Activated T-cell treated with anti-CD3 and anti-CD28 coated beads, Interleukin-2, amount 50 U/mL, for 48 hours (primary cell): Measurements from ENCODE around the gene ROBO4.

Source experiments
- DNase-seq, 2 experiments: peaks; one replicate each; pipeline ENCODE4 v3.0.0-alpha.2; 2020

Gene ROBO4

GRCh38 chr11:124872280-124872679, 25.4 kb downstream of the ROBO4 start:
- DNase-seq = no peak

DNA sequence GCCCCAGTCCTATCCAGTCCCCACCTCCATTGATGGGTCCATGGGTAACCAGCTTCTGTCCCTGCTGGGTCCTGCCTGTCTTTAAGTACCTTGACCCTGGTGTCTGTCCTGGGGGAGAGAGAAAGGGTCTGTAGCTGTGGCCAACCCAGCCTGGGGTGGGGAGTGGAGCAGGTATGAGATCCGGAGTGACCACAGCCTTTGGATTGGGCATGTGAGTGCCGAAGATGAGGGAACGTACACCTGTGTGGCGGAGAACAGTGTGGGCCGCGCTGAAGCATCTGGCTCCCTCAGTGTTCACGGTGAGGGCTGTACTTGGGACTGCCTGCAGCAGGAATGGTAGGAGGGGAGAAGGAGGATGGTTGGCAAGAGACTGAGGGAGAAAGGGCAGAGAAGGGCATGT, 27.2 kb downstream of the ROBO4 start:
- no peak for DNase-seq

DNA sequence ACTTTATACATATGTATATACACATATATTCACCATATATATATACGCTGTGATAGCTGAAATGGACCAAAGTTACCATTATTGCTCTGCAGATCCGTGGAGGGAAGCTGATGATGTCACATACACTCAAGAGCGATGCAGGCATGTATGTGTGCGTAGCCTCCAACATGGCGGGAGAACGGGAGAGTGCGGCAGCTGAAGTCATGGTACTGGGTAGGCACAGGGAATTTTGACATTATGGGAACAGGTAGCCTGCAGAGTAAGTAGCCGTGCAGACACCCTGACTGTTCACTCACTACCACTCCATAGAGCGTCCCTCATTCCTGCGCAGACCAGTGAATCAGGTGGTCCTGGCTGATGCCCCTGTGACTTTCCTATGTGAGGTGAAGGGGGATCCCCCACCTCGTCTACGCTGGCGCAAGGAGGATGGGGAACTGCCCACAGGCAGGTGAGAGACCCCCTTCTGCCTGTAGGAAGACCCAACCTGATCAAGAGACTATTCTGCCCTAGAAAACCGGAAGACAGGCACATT, 27.7 kb downstream of the ROBO4 start:
- DNase-seq = no peak

DNA sequence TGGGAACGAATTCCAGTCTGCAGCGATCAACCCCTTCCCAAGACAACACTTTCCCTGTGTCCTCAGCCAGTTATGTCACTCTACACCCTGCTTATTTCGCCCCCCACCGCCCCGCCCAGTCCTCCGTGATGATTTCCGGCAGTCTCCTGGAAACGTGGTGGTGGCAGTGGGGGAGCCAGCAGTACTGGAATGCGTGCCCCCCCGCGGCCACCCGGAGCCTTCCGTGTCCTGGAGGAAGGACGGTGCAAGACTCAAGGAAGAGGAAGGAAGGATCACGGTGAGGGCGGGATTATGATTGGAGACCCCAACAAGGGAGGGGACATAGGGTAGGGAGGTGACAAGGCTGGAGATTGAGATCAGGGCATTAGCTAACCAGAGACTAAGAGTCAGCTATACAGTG, 28.3 kb downstream of the ROBO4 start:
- DNase-seq = no peak

DNA sequence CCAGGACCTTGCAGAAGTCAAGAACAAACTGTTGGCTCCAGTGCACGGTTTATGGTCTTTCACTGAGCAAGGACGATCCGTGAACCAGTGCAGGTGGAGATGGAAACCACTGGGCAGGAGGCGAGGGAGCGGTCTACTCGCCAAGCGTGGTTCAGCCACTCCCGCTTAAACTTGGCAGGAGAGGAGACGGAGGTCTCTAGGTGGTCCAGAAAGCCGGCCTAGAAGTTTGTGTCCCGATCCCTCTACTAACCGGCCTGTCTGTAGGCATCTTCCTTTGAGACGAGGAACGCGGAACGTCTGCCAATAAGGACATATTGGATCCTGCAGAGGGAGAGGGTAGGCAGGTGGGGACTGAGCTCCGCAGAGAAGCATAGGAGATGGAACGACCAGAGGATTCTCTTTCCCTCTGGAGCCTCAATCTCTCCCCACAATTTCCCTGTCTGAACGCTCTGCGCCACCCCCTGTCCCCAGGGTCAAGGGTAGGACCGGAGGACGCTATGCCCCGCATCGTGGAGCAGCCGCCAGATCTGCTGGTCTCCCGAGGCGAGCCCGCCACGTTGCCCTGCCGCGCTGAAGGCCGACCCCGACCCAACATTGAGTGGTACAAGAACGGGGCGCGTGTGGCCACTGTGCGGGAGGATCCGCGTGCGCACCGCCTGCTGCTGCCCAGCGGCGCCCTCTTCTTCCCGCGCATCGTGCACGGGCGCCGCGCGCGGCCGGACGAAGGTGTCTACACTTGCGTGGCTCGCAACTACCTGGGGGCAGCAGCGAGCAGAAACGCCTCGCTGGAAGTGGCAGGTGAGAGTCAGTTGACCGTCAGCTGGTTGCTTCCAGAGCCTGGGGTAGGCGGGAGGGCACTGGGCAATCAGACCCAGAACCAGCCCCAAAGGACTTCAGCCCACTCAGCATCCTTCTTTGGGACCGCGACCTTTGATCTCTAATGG, 29.1 kb downstream of the ROBO4 start:
- DNase-seq = no peak

GRCh38 chr11:124867700-124868099, 30.0 kb downstream of the ROBO4 start:
- DNase-seq = peak in 1 of 2 experiments; percentile 35

- peak; percentile 65 to 75 for DNase-seq
Observed at GRCh38 chr11:124865902-124866851, 31.5 kb downstream of the ROBO4 start.

GRCh38 chr11:124865181-124865901, 32.3 kb downstream of the ROBO4 start, which contains the start of gene ROBO3:
TSS of gene ROBO3 (plus strand) at chr11:124865432. CDS start at chr11:124865578, 146 bp downstream.
- no peak for DNase-seq

GRCh38 chr11:124864892-124865180, 32.8 kb downstream of the ROBO4 start:
- DNase-seq = no peak

GRCh38 chr11:124864176-124864891, 33.3 kb downstream of the ROBO4 start:
- no peak for DNase-seq

DNA sequence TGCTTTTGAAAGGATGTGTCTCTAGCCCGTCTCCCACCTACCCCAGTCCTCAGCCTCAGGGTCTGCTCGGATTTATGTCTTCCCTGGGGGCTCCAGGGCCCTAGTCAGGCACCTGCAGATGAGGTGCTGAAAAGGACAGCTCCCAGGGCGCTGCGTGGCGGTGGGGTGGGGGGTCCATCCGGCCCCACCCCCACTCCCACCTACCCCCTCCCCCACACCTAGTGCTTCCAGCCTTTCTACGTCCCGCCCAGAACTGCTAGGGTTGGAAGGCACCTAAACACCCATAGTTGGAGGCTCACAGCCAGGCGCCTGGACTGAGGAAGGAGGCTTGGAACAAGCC, 33.9 kb downstream of the ROBO4 start:
- DNase-seq = no peak

DNA sequence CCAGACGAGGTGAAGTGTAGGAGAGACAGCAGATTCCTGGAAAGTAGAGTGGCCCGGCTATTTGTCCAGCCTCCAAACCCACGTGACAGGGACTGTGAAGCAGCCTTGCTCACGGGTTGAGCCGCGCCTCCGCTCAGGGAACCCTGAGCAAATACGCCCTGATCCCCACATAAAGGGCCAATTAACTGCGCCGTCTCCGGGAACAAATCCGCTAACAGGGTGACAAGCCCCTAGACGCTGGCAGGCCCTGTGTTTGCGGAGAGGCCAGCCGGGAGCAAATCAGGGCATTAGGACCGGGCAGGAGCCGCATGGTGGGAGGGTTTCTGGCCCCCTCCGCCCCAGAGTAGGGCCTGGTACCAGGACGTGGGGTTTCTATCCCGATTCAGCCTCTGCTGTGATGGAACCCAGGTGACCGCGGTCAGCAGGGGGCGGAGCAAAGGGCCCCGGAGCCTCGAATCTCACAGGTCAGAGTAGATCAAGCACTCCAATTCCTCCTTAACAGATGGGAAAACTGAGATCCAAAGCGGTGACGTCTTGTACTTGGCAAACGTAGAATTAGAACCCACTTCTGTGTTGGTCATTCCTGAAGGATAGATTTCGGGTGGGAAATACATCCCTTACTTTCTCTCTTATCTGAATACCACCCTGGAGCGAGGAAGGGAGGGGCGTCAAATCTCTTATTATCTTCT, 34.4 kb downstream of the ROBO4 start:
- DNase-seq = no peak

DNA sequence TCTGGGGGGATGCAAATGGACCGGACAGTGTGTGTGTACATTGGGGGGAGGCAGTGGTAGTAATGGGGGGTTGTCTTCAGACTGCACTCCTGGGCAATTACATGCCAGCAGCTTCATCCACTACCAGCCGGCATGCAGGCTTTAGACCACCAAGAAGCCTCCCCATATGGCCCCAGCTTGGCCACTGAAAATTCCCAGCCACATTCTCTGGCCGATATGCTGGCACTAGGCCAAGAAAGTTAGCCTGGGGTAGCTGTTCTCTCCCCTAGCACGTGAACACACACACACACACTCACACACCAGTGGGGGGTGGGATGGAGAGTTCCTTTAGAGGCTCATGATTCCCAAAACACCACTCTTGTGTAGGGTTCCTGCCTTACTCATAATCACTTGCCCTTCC, 36.0 kb downstream of the ROBO4 start:
- no peak for DNase-seq

DNA sequence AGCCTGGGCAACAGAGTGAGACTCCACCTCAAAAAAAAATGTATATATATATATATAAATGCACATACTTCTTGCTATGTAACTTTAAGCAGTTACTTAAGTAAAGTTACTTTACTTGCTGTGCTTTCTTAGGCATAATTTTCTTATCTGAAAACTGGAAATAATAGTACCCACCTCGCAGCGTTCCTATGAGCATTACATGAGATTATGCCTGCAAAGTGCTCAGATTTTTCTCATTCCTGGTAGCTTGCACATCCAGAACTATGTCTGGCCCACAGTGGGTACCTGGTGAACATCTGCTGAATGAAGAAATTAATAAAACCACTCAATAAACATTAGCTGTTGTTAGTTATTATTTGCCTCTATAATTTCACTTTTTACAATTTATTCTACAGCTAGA, 38.5 kb downstream of the ROBO4 start:
- DNase-seq = no peak

DNA sequence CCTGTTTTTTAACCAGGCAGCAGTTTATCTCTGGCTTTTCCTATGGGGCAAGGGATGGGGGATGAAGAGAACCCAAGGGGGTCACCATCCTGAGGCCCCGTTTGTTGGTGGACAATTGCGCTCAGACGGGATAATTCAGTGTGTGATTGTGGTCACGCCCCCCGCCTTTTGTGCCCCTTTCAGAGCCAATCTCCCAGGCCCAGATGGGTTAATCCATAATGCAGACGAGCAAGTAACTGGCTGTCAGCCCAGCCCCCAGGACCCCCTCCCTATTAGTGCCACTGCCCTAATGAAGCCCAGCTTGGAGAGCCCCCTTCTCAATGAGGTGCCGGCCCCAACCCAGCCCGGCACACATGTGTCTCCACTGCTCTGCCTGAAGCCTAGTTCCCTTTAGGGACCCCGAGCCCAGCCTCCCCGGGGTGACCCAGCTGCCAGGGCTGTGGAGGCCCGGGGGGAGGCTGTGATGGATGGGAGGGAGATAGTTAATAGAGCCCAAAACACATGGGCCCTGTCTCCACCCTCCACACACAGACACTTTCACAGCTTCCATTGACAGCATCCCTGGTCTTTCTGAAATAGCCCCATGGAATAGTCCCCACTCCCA, 51.5 kb downstream of the ROBO4 start:
- no peak for DNase-seq

DNA sequence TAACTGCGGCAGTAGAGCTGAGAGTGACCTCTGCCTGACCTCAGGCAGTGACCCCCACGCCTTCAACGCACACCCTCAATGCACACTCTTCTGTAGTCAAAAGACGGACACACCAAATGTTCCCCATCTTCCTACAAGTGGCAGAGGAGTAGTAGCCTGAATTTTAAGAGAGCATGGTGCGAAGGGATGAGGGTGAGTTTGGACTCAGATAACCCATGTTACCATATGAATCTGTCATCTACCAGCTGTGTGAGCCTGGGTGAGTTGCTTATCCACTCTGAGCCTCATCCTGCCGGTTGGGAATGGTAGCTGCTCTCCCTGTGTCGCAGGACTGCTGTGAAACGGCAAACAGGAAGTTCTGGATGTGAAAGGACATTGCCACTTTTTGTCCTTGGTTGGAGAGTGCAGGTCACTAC, 53.0 kb downstream of the ROBO4 start:
- DNase-seq = no peak

DNA sequence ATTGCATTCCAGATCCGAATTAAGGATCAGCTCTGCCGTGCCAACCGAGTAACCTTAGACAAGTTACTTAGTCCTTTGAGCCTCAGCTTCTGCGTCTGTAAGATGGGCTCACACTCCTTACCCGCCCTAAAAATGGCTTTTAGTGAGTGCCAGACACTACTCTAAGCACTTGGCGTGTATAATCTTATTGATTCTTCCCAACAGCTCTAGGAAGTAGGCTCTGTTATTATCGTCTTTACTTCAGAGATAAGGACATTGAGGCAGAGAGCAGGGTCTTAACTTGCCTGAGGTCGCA, 54.1 kb downstream of the ROBO4 start:
- DNase-seq = no peak

DNA sequence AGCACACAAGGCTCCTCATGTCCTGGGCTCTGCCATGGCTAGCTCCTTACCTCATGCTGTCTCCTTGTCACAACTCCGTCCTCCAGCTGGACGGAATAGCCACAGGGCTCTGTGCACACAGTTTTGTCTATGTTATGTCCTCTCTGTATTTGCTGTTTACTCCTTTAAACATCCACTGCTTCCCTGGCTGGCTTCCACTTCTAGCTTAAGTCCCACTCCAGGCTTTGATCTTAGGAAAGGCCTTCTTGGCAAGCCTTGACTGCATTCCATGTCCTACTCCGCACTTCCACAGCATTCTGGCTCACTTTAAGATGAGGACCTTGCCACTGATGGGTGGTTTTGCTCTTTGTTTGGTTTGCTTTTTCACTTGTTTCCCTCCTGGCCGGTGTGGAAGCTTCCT, 55.4 kb downstream of the ROBO4 start:
- DNase-seq = no peak

GRCh38 chr11:124841840-124842239, 55.8 kb downstream of the ROBO4 start:
- no peak for DNase-seq

GRCh38 chr11:124841201-124841600, 56.5 kb downstream of the ROBO4 start:
- no peak for DNase-seq

DNA sequence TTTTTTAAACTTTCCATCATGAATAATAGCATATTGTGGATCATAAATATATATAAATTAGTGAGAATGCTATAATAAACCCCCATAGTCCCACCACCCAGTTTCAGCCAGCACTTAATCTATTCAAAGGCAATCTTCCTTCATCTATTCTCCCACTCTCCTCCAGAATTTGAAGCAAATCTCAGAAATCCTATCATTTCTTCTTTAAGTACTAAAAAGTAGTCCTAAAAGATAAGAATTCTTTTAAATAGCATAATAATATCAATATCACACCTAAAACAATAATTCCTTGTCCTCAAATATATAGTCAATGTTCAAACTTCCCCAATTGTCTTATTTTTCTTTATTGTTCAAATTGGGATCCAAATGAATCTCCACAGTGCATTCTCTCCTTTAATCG, 57.0 kb downstream of the ROBO4 start:
- DNase-seq = no peak
